H1 (cell line): ENCODE results near the gene CXCL1. TPM values are rescaled to one million over a fixed set of nuclear protein-coding genes. Genes with fewer than 3 reads are reported as not detected.

Experiments
- CTCF ChIA-PET: fragments of 300-600 bp; sonication (Branson Sonifier 250); formaldehyde crosslinking; loops from one replicate; lab custom pipeline; 2021; ENCODE audit not compliant: partially characterized antibody; lab: Charles Lee
- POLR2A ChIA-PET: fragments of 300-600 bp; sonication (Branson Sonifier 250); formaldehyde crosslinking; loops from one replicate; lab custom pipeline; 2021; ENCODE audit warnings: inconsistent platforms; ENCODE audit not compliant: partially characterized antibody; lab: Charles Lee
- DNase-seq, 2 experiments: peaks; one replicate each; pipeline versions ENCODE4 v3.0.0 to v3.0.0-alpha.2; 2010 to 2022; ENCODE audit warnings: low spot score in 2 of 2, low read depth in 1 of 2, mixed read lengths in 1 of 2
- FAIRE-seq: peaks from 2 replicates; lab custom pipeline; 2011; peaks lifted over from hg19 to GRCh38; lab: Jason Lieb, UNC
- H2AFZ ChIP-seq: 2 replicates; pipeline ENCODE4 v1.8.1; 2012; ENCODE audit warnings: low read length, inconsistent platforms
- H2AK5ac ChIP-seq: 2 replicates; pipeline ENCODE4 v1.6.1; 2013; ENCODE audit warnings: low read depth, low read length
- H2BK120ac ChIP-seq: replicated peaks from 2 replicates; pipeline ENCODE3; 2013; ENCODE audit warnings: low read depth, low read length, inconsistent platforms
- H2BK12ac ChIP-seq: 2 replicates; pipeline ENCODE4 v1.6.1; 2013; ENCODE audit warnings: low read depth, low read length
- H2BK15ac ChIP-seq: 2 replicates; pipeline ENCODE4 v1.6.1; 2013; ENCODE audit warnings: low read length
- H2BK20ac ChIP-seq: 2 replicates; pipeline ENCODE4 v1.6.1; 2013; ENCODE audit warnings: low read length
- H2BK5ac ChIP-seq: 2 replicates; pipeline ENCODE4 v1.6.1; 2013; ENCODE audit warnings: low read depth, low read length
- H3K14ac ChIP-seq: 2 replicates; pipeline ENCODE4 v1.6.1; 2013; ENCODE audit warnings: inconsistent platforms; ENCODE audit not compliant: insufficient read length
- H3K18ac ChIP-seq: 2 replicates; pipeline ENCODE4 v1.6.1; 2013; ENCODE audit warnings: low read length; ENCODE audit errors: extremely low read depth
- H3K23ac ChIP-seq: 2 replicates; pipeline ENCODE4 v1.6.1; 2013; ENCODE audit warnings: inconsistent platforms; ENCODE audit not compliant: insufficient read length
- H3K23me2 ChIP-seq: 2 replicates; pipeline ENCODE4 v1.6.1; 2013; ENCODE audit warnings: low read depth, low read length
- H3K27ac ChIP-seq: 2 replicates; pipeline ENCODE4 v1.6.1; 2011; ENCODE audit warnings: low read depth, low read length, inconsistent platforms
- H3K27me3 ChIP-seq, 4 experiments: replicated peaks in 1 of 4; 1 replicate in 1 of 4; 2 replicates in 3 of 4; pipeline versions ENCODE4 v1.6.1 to v1.8.1; 2011 to 2013; ENCODE audit warnings: low read length in 3 of 4, mild to moderate bottlenecking in 3 of 4, inconsistent platforms in 2 of 4, mixed read lengths in 2 of 4, moderate library complexity in 1 of 4; ENCODE audit not compliant: control insufficient read depth in 3 of 4, insufficient read depth in 3 of 4; ENCODE audit errors: extremely low read depth in 1 of 4
- H3K36me3 ChIP-seq, 4 experiments: 2 replicates each; pipeline versions ENCODE4 v1.6.1 to v1.8.1; 2011 to 2013; ENCODE audit warnings: mild to moderate bottlenecking in 4 of 4, low read length in 3 of 4, moderate library complexity in 2 of 4, control low read depth in 1 of 4, inconsistent platforms in 1 of 4; ENCODE audit not compliant: insufficient read depth in 4 of 4, control insufficient read depth in 2 of 4
- H3K4ac ChIP-seq: replicated peaks from 2 replicates; pipeline ENCODE3; 2013; ENCODE audit warnings: low read length, low read depth, mixed read lengths, inconsistent platforms; ENCODE audit not compliant: insufficient read length
- H3K4me1 ChIP-seq, 4 experiments: replicated peaks in 1 of 4; 1 replicate in 1 of 4; 2 replicates in 3 of 4; pipeline versions ENCODE4 v1.6.1 to v1.8.1; 2011 to 2013; ENCODE audit warnings: low read length in 3 of 4, inconsistent platforms in 2 of 4, mixed read lengths in 1 of 4; ENCODE audit not compliant: insufficient read depth in 4 of 4, control insufficient read depth in 3 of 4
- H3K4me2 ChIP-seq, 2 experiments: 2 replicates each; pipeline versions ENCODE4 v1.6.1 to v1.8.1; 2011 to 2013; ENCODE audit warnings: low read depth in 2 of 2, low read length in 2 of 2, control low read depth in 1 of 2, inconsistent platforms in 1 of 2, mild to moderate bottlenecking in 1 of 2; ENCODE audit not compliant: insufficient read depth in 1 of 2
- H3K4me3 ChIP-seq, 4 experiments: fragments of 200-600, 300-600 bp in 1 of 4; sonication (generic), shearing (Covaris generic), sonication (Bioruptor Twin) in 1 of 4; 2 replicates each; pipeline versions ENCODE4 v1.5.1 to v1.8.1; 2011 to 2016; ENCODE audit warnings: low read length in 4 of 4, low read depth in 3 of 4, control low read depth in 2 of 4, inconsistent platforms in 2 of 4, mild to moderate bottlenecking in 2 of 4, mixed read lengths in 1 of 4, moderate library complexity in 1 of 4; ENCODE audit not compliant: insufficient read depth in 2 of 4; ENCODE audit errors: extremely low read depth in 1 of 4
- H3K56ac ChIP-seq: replicated peaks from 2 replicates; pipeline ENCODE3; 2013; ENCODE audit warnings: low read depth, mild to moderate bottlenecking, mixed read lengths, low read length, inconsistent platforms; ENCODE audit not compliant: insufficient read length
- H3K79me1 ChIP-seq: 2 replicates; pipeline ENCODE4 v1.6.1; 2013; ENCODE audit warnings: low read depth, low read length, control low read depth
- H3K79me2 ChIP-seq, 2 experiments: 2 replicates each; pipeline versions ENCODE4 v1.6.1 to v1.8.1; 2012 to 2013; ENCODE audit warnings: low read length in 2 of 2, mild to moderate bottlenecking in 2 of 2, inconsistent platforms in 1 of 2; ENCODE audit not compliant: insufficient read depth in 2 of 2, control insufficient read depth in 1 of 2
- H3K9ac ChIP-seq, 4 experiments: replicated peaks in 1 of 4; 1 replicate in 1 of 4; 2 replicates in 3 of 4; pipeline versions ENCODE4 v1.6.1 to v1.8.1; 2011 to 2013; ENCODE audit warnings: low read depth in 3 of 4, low read length in 3 of 4, control low read depth in 2 of 4, mild to moderate bottlenecking in 2 of 4, moderate library complexity in 2 of 4, inconsistent platforms in 1 of 4; ENCODE audit errors: extremely low read depth in 1 of 4
- H3K9me3 ChIP-seq, 2 experiments: 2 replicates each; pipeline versions ENCODE4 v1.6.1 to v1.8.1; 2012 to 2013; ENCODE audit warnings: mild to moderate bottlenecking in 2 of 2, moderate library complexity in 2 of 2, control low read depth in 1 of 2, inconsistent platforms in 1 of 2, low read depth in 1 of 2, low read length in 1 of 2, mixed read lengths in 1 of 2; ENCODE audit not compliant: insufficient read depth in 2 of 2
- H4K20me1 ChIP-seq, 2 experiments: replicated peaks in 1 of 2; 2 replicates each; pipeline versions ENCODE3 to v1.8.1; 2011 to 2013; ENCODE audit warnings: inconsistent platforms in 2 of 2, low read length in 2 of 2, mild to moderate bottlenecking in 1 of 2; ENCODE audit not compliant: insufficient read depth in 2 of 2, control insufficient read depth in 1 of 2
- H4K5ac ChIP-seq: 2 replicates; pipeline ENCODE4 v1.6.1; 2013; ENCODE audit warnings: low read length, low read depth, mixed read lengths, inconsistent platforms; ENCODE audit not compliant: insufficient read length
- H4K8ac ChIP-seq: 2 replicates; pipeline ENCODE4 v1.8.0; 2013; ENCODE audit warnings: mild to moderate bottlenecking, moderate library complexity, low read length, inconsistent platforms; ENCODE audit not compliant: insufficient read depth; ENCODE audit errors: extremely low read depth
- H4K91ac ChIP-seq: replicated peaks from 2 replicates; pipeline ENCODE3; 2013; ENCODE audit warnings: low read length, mixed read lengths, inconsistent platforms; ENCODE audit not compliant: insufficient read length
- RBBP5 ChIP-seq: IDR thresholded peaks from 2 replicates; pipeline ENCODE4 v1.7.1; 2012; ENCODE audit warnings: low read depth, mild to moderate bottlenecking, inconsistent platforms, low read length, moderate library complexity, borderline replicate concordance
- WGBS, 2 experiments: shearing (Covaris generic) in 1 of 2; methylation state at CpG; one replicate each; pipeline versions ENCODE4 v1.1.6 to v1.1.7; 2013 to 2015; ENCODE audit warnings: low lambda C conversion rate in 2 of 2, mixed read lengths in 2 of 2, inconsistent platforms in 1 of 2, low coverage in 1 of 2, missing lambda C conversion rate in 1 of 2; ENCODE audit not compliant: insufficient replicate concordance in 2 of 2, insufficient coverage in 1 of 2, insufficient read length in 1 of 2; ENCODE audit errors: extremely low coverage in 1 of 2, missing lambda C conversion rate in 1 of 2; 5-methylcytosine and 5-hydroxymethylcytosine counted together
- polyA plus RNA-seq, 7 experiments: library from polyadenylated mRNA; depleted of rRNA in 3 of 7; stranded (reverse) in 5 of 7; unstranded in 2 of 7; fragments of >200 nt in 5 of 7; fragments of 200-250 nt in 2 of 7; gene quantifications; 1 replicate in 5 of 7; 2 replicates in 1 of 7; 4 replicates in 1 of 7; pipeline versions ENCODE4 v1.2.1 to v1.2.3, GENCODE V29; 2011 to 2013; ENCODE audit warnings: missing spikeins in 2 of 7, mixed read lengths in 2 of 7
- total RNA-seq: library from RNA; stranded (reverse); fragmentation: NEBNext Ultra II Directional; extraction: Animal tissue kit (Norgen Biotek cat#: 25700); gene quantifications from 2 replicates; pipeline ENCODE4 v1.2.1, GENCODE V29; 2021

The CXCL1 gene
- total and polyA plus RNA-seq, 2 of the 8 experiments (the other 6 are each of a cell fraction or from before 2014, with no cell fraction given): 0.77 to 0.80 TPM

- H3K4me1 ChIP-seq: peaks cover 0 to 4% (median 2%) of the 10 kb centered on the region in 4 experiments; a peak in 3 of 7 replicates
- WGBS, 2 experiments: 92% methylated on average over 6 of the region's 6 CpGs; no CpG with 5 or more reads in 1 of the 2 experiments
Measured at GRCh38 chr4:73871511-73872310, 2.5 kb downstream of the CXCL1 start.

More at GRCh38 chr4:73871511-73872310, 2.5 kb downstream of the CXCL1 start:
- H2AK5ac ChIP-seq: no peak overlapping the region
- no peak for FAIRE-seq
- H3K27ac ChIP-seq: no peak overlapping the region
- H2BK15ac ChIP-seq: no peak overlapping the region
- H2BK20ac ChIP-seq: no peak overlapping the region
- no peak overlapping the region for H3K4me3 ChIP-seq
- H2AFZ ChIP-seq: no peak overlapping the region
- no peaks in the 10 kb centered on the region for H3K79me2 ChIP-seq
- H3K18ac ChIP-seq: no peak overlapping the region
- H3K4ac ChIP-seq: no peak overlapping the region
- H3K9me3 ChIP-seq: no peaks in the 10 kb centered on the region
- H3K79me1 ChIP-seq: no peaks in the 10 kb centered on the region
- H3K23me2 ChIP-seq: peaks cover 5% of the 10 kb centered on the region; the same call in 1 of the 2 replicates
- no peak overlapping the region for H2BK5ac ChIP-seq
- H4K91ac ChIP-seq: no peak overlapping the region
- H3K9ac ChIP-seq: no peak overlapping the region
- H3K56ac ChIP-seq: no peak overlapping the region
- H2BK12ac ChIP-seq: no peak overlapping the region
- no peaks in the 10 kb centered on the region for H4K20me1 ChIP-seq
- no peak overlapping the region for H4K5ac ChIP-seq
- no peak overlapping the region for H3K23ac ChIP-seq
- DNase-seq: no peak
- peaks cover 0 to 22% (median 11%) of the 10 kb centered on the region in 4 experiments; a peak in 6 of 7 replicates for H3K27me3 ChIP-seq
- CTCF ChIA-PET: interaction anchor here (1.6 kb wide), 1 partner anchor 9 kb away, joined by 3 read pairs; no protein-coding TSS in a partner anchor
- H4K8ac ChIP-seq: no peak overlapping the region
- POLR2A ChIA-PET: no interaction called here
- H3K36me3 ChIP-seq: no peaks in the 10 kb centered on the region
- H3K4me2 ChIP-seq: no peak overlapping the region
- TF ChIP-seq RBBP5: no peak
- no peak overlapping the region for H2BK120ac ChIP-seq
- no peak overlapping the region for H3K14ac ChIP-seq
